GM19023 (cell line): Measurements from ENCODE around the gene CDAN1.
A peak's percentile ranks its signal among the peaks of the same experiment; 100 is the strongest.
"Not testable (repeated sequence)": the region's sequence is repeated elsewhere in the genome, so short reads cannot be mapped to it uniquely, and the experiment has no call there.

Source experiments
- ATAC-seq: cut with Tn5 transposase; IDR thresholded peaks from one replicate; pipeline ENCODE4 v1.9.1; 2021; ENCODE audit warnings: mild to moderate bottlenecking, moderate library complexity; ENCODE audit not compliant: unreplicated experiment

The CDAN1 gene

GRCh38 chr15:42736793-42737528 lies at the start of gene CDAN1:
Gene CDAN1, minus strand, starts transcription at chr15:42737128. Its CDS starts 26 bp downstream, at chr15:42737102.
- peak; percentile 89 for ATAC-seq

- ATAC-seq = no peak
Measured at GRCh38 chr15:42785569-42785968, 48.6 kb upstream of the CDAN1 start.

- ATAC-seq = no peak
Measured at GRCh38 chr15:42784705-42785104, 47.8 kb upstream of the CDAN1 start.

GRCh38 chr15:42782716-42783115 lies 45.8 kb upstream of the CDAN1 start:
- ATAC-seq = no peak

- no peak for ATAC-seq
Measured at GRCh38 chr15:42775416-42775815, 38.5 kb upstream of the CDAN1 start.

- no peak for ATAC-seq
Measured at GRCh38 chr15:42772901-42773300, 36.0 kb upstream of the CDAN1 start.

- ATAC-seq = no peak
Measured at GRCh38 chr15:42772144-42772543, 35.2 kb upstream of the CDAN1 start.

- not testable (repeated sequence) for ATAC-seq
Measured at GRCh38 chr15:42766109-42766508, 29.2 kb upstream of the CDAN1 start.

- ATAC-seq = not testable (repeated sequence)
Measured at GRCh38 chr15:42764154-42764731, 27.3 kb upstream of the CDAN1 start.

GRCh38 chr15:42761813-42762212 lies 24.9 kb upstream of the CDAN1 start:
- not testable (repeated sequence) for ATAC-seq

GRCh38 chr15:42760759-42761158 lies 23.8 kb upstream of the CDAN1 start:
- ATAC-seq = no peak

GRCh38 chr15:42759093-42759492 lies 22.2 kb upstream of the CDAN1 start:
- ATAC-seq = no peak

GRCh38 chr15:42750306-42750705 lies 13.4 kb upstream of the CDAN1 start:
- no peak for ATAC-seq

- no peak for ATAC-seq
Measured at GRCh38 chr15:42749266-42749665, 12.3 kb upstream of the CDAN1 start.

GRCh38 chr15:42744195-42744594 lies 7.3 kb upstream of the CDAN1 start:
- no peak for ATAC-seq

GRCh38 chr15:42742149-42742548 lies 5.2 kb upstream of the CDAN1 start:
- no peak for ATAC-seq

GRCh38 chr15:42741710-42742109 lies 4.8 kb upstream of the CDAN1 start:
- ATAC-seq = no peak

- no peak for ATAC-seq
Measured at GRCh38 chr15:42737529-42738328, 801 bp upstream of the CDAN1 start.

GRCh38 chr15:42736178-42736792 lies 643 bp downstream of the CDAN1 start:
- ATAC-seq = peak; percentile 42

GRCh38 chr15:42735382-42736165 lies 1.4 kb downstream of the CDAN1 start:
- no peak for ATAC-seq
